Keratinocyte (primary cell): ENCODE measurements around the gene TMEM151A. TPM values are rescaled to one million over a fixed set of nuclear protein-coding genes. Genes with fewer than 3 reads are reported as not detected.

Experiments used
- DNase-seq: peaks from one replicate; pipeline ENCODE4 v3.0.0-alpha.2; 2011; ENCODE audit warnings: low read depth, missing footprints, low spot score
- FAIRE-seq: peaks from 2 replicates; lab custom pipeline; 2011; peaks lifted over from hg19 to GRCh38; lab: Jason Lieb, UNC
- H2AFZ ChIP-seq: 2 replicates; pipeline ENCODE4 v1.6.0; 2012; ENCODE audit warnings: low read length, control low read depth, inconsistent platforms; ENCODE audit not compliant: control insufficient read depth
- H3K27ac ChIP-seq: 2 replicates; pipeline ENCODE4 v1.5.1; 2011; ENCODE audit warnings: low read length; ENCODE audit not compliant: control insufficient read depth, insufficient read depth
- H3K27me3 ChIP-seq: 3 replicates; pipeline ENCODE4 v1.6.0; 2011; ENCODE audit warnings: low read length; ENCODE audit not compliant: control insufficient read depth, insufficient read depth; ENCODE audit errors: extremely low read depth
- H3K36me3 ChIP-seq, 2 experiments: 2 replicates in 1 of 2; 3 replicates in 1 of 2; pipeline ENCODE4 v1.5.1; 2011; ENCODE audit warnings: low read length in 2 of 2, mild to moderate bottlenecking in 1 of 2; ENCODE audit not compliant: control insufficient read depth in 2 of 2, insufficient read depth in 2 of 2; ENCODE audit errors: extremely low read depth in 1 of 2
- H3K4me1 ChIP-seq: 3 replicates; pipeline ENCODE4 v1.5.1; 2011; ENCODE audit warnings: low read length; ENCODE audit not compliant: control insufficient read depth, insufficient read depth; ENCODE audit errors: extremely low read depth
- H3K4me2 ChIP-seq: 3 replicates; pipeline ENCODE4 v1.6.0; 2011; ENCODE audit warnings: low read depth, low read length; ENCODE audit not compliant: control insufficient read depth, insufficient read depth; ENCODE audit errors: extremely low read depth
- H3K4me3 ChIP-seq, 3 experiments: fragments of 200-600 bp in 1 of 3; sonication (generic) in 1 of 3; 2 replicates in 2 of 3; 3 replicates in 1 of 3; pipeline ENCODE4 v1.5.1; 2011 to 2016; ENCODE audit warnings: low read length in 3 of 3, mild to moderate bottlenecking in 3 of 3, control low read depth in 2 of 3, inconsistent platforms in 1 of 3, low read depth in 1 of 3, mixed read lengths in 1 of 3, mixed run types in 1 of 3, moderate library complexity in 1 of 3; ENCODE audit not compliant: control insufficient read depth in 2 of 3, insufficient read depth in 2 of 3; ENCODE audit errors: extremely low read depth in 1 of 3
- H3K79me2 ChIP-seq: 2 replicates; pipeline ENCODE4 v1.6.0; 2012; ENCODE audit warnings: low read length; ENCODE audit not compliant: control insufficient read depth, insufficient read depth
- H3K9ac ChIP-seq: 3 replicates; pipeline ENCODE4 v1.6.0; 2011; ENCODE audit warnings: low read length; ENCODE audit not compliant: control insufficient read depth, insufficient read depth; ENCODE audit errors: extremely low read depth
- H3K9me1 ChIP-seq: 3 replicates; pipeline ENCODE4 v1.6.0; 2011; ENCODE audit warnings: low read length; ENCODE audit not compliant: control insufficient read depth, insufficient read depth; ENCODE audit errors: extremely low read depth
- H3K9me3 ChIP-seq: 2 replicates; pipeline ENCODE4 v1.5.1; 2012; ENCODE audit warnings: low read depth, low read length; ENCODE audit not compliant: control insufficient read depth
- H4K20me1 ChIP-seq: 3 replicates; pipeline ENCODE4 v1.6.0; 2011; ENCODE audit warnings: low read length; ENCODE audit not compliant: control insufficient read depth, insufficient read depth; ENCODE audit errors: extremely low read depth
- EZH2 ChIP-seq: IDR thresholded peaks from one replicate; pipeline ENCODE4 v1.6.1; 2012; ENCODE audit warnings: inconsistent platforms, mild to moderate bottlenecking, low read length, moderate library complexity
- dilution Hi-C: fragments of 300-500 bp; cut with MboI; formaldehyde crosslinking; loops from one replicate; pipeline ENCODE4 v1.7.0; 2020; ENCODE audit warnings: low sequenced_read_pairs; ENCODE audit not compliant: extremely low pct_ligation_motif_present
- polyA plus RNA-seq, 5 experiments: library from polyadenylated mRNA; depleted of rRNA in 3 of 5; stranded (reverse) in 3 of 5; stranded (forward) in 1 of 5; unstranded in 1 of 5; fragments of >200 nt; gene quantifications; 1 replicate in 1 of 5; 2 replicates in 3 of 5; 3 replicates in 1 of 5; pipeline versions ENCODE4 v1.2.1 to v1.2.3, GENCODE V29; 2011 to 2012; ENCODE audit warnings: missing spikeins in 2 of 5, low read depth in 1 of 5, low replicate concordance in 1 of 5
- TF ChIP-seq, protein P1 (sequence below), 3 experiments: IDR thresholded peaks in 1 of 3; conservative IDR thresholded peaks in 1 of 3; optimal IDR thresholded peaks in 1 of 3; 2 replicates in 2 of 3; 3 replicates in 1 of 3; pipeline versions ENCODE3 to v1.5.1; 2011; ENCODE audit warnings: low read length in 3 of 3, mild to moderate bottlenecking in 3 of 3, moderate library complexity in 2 of 3, control low read depth in 1 of 3, inconsistent platforms in 1 of 3; ENCODE audit not compliant: insufficient read depth in 2 of 3; ENCODE audit errors: extremely low read depth in 1 of 3

TMEM151A gene
- polyA plus RNA-seq, 1 donor (not counting 4 experiments of a cell fraction or from before 2014, with no cell fraction given), result not detected

DNA sequence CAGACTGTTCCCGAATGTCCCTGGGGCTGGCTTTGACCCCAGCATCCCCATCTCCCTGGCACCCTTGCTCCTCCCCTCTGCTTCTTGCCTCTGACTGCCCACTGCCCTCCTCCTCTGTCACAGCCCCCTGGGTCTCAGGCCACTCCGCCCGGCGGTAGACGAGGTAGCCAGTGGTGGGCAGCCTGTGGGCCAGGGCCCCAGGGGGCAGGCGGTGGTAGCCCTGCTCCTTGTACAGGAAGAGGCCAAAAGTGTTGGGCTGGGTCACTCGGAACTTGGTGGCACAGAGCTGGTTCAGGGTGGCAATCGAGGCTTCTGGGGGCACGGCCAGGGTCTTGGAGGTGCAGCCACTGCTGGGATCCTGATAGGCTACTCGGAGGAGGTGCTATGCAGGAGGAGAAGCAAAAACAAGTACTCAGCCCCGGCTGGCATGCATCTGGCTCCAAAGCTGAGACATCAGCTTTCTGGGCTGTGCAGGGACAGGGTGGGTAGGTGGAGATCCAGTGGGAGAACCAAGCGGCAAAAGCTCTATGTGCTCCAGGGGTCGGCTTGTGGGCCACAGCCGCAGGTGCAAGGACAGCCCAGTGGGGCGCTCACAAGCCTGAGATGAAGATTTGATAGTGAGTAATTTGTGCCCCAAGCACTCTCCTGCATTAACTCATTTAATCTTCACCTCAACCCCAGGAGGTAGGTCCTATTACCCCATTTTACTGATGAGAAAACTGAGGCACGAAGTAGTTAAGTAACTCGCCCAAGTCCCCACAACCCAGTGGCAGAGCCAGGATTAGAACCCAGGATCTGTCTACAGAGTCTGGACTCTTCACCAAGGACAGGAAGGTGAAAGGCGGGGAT, 40.9 kb downstream of the TMEM151A start:
- Histone ChIP-seq H3K4me2 (no peak overlapping the region), H3K9me1 (peaks cover 3% of the 10 kb centered on the region)
- no peak for FAIRE-seq

DNA sequence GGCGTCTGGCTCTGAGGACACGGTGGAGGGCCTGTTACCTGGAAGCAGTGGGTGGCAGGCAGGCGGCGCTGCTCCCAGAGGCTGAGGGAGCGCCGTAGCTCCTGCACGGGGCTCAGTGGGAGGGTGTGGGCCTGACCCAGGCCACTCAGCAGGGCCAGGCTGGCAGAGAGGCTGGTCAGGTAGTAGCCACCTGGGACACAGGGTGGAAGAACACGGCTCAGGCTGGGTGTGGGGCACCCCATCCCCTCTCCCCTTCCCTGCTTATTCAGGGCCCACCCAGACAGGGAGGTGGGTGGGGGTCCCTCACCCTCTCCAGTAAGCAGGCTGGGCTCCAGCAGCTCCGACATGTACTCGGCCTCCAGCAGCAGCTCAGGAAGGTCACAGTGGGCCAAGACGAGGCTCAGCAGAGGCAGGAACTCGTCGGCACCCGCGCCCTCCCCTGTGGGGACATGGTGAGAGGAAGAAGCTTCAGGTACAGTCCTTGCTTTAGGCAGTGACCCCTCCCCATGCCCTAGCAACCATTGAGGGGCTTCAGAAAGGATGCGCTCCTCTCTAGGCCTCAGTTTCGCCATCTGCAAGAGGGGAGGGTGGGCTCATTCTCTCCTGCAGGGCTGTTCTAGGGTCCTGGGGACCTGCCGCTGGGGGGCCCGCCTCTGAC, 41.7 kb downstream of the TMEM151A start:
- H3K27me3 ChIP-seq, result no peaks in the 10 kb centered on the region
- TF ChIP-seq EZH2, result no peak
- TF ChIP-seq, protein P1, sequence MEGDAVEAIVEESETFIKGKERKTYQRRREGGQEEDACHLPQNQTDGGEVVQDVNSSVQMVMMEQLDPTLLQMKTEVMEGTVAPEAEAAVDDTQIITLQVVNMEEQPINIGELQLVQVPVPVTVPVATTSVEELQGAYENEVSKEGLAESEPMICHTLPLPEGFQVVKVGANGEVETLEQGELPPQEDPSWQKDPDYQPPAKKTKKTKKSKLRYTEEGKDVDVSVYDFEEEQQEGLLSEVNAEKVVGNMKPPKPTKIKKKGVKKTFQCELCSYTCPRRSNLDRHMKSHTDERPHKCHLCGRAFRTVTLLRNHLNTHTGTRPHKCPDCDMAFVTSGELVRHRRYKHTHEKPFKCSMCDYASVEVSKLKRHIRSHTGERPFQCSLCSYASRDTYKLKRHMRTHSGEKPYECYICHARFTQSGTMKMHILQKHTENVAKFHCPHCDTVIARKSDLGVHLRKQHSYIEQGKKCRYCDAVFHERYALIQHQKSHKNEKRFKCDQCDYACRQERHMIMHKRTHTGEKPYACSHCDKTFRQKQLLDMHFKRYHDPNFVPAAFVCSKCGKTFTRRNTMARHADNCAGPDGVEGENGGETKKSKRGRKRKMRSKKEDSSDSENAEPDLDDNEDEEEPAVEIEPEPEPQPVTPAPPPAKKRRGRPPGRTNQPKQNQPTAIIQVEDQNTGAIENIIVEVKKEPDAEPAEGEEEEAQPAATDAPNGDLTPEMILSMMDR (optimal IDR thresholded peaks at IDR 0.05 in 1 of 3, IDR thresholded peaks at IDR 0.05 in 1 of 3, conservative IDR thresholded peaks at IDR 0.05 in 1 of 3; ENCODE audit: extremely low read depth in 1 of 3, insufficient read depth in 2 of 3, low read length in 3 of 3), result no peak
- H3K4me2 ChIP-seq, result peak overlapping the region; percentile 32
- no peak overlapping the region for H3K27ac ChIP-seq
- H3K9me1 ChIP-seq, result peaks cover 3% of the 10 kb centered on the region
- peaks cover 22% of the 10 kb centered on the region for H3K79me2 ChIP-seq
- DNase-seq (no peak), FAIRE-seq (no peak)
- H3K36me3 ChIP-seq, result peaks cover 23 to 38% of the 10 kb centered on the region in 2 experiments
- H3K9ac ChIP-seq, result no peak overlapping the region
- H2AFZ ChIP-seq, result no peak overlapping the region
- H3K4me3 ChIP-seq, result peak overlapping the region in 1 of 3 experiments; percentile 60
- dilution Hi-C loops, result no loop called here
- H3K9me3 ChIP-seq, result no peaks in the 10 kb centered on the region
- peaks cover 40% of the 10 kb centered on the region for H3K4me1 ChIP-seq
- H4K20me1 ChIP-seq, result peaks cover 3% of the 10 kb centered on the region

More for the DNA sequence above, 40.9 kb downstream of the TMEM151A start:
- H3K4me1 ChIP-seq, result peaks cover 40% of the 10 kb centered on the region
- dilution Hi-C loops, result no loop called here
- peaks cover 23 to 32% of the 10 kb centered on the region in 2 experiments for H3K36me3 ChIP-seq
- H2AFZ ChIP-seq, result no peak overlapping the region
- no peak overlapping the region for H3K9ac ChIP-seq
- H3K79me2 ChIP-seq, result peaks cover 22% of the 10 kb centered on the region
- H3K27ac ChIP-seq, result no peak overlapping the region
- H3K4me3 ChIP-seq, result no peak overlapping the region
- peaks cover 3% of the 10 kb centered on the region for H4K20me1 ChIP-seq
- H3K27me3 ChIP-seq, result no peaks in the 10 kb centered on the region
- DNase-seq, result no peak
- TF ChIP-seq, protein P1 (optimal IDR thresholded peaks at IDR 0.05 in 1 of 3, IDR thresholded peaks at IDR 0.05 in 1 of 3, conservative IDR thresholded peaks at IDR 0.05 in 1 of 3; ENCODE audit: extremely low read depth in 1 of 3, insufficient read depth in 2 of 3, low read length in 3 of 3), result no peak
- no peak for TF ChIP-seq EZH2
- no peaks in the 10 kb centered on the region for H3K9me3 ChIP-seq
